KMS-11 (cell line): Measurements from ENCODE around the gene GRID1.

ENCODE experiments used
- H2AFZ ChIP-seq: fragments of 200-600 bp; sonication (generic); 2 replicates; pipeline ENCODE4 v1.6.1; 2016; ENCODE audit warnings: antibody characterized with exemption, mixed run types, low read depth
- H3K27ac ChIP-seq: fragments of 200-600 bp; sonication (generic); 2 replicates; pipeline ENCODE4 v1.6.1; 2016; ENCODE audit warnings: mild to moderate bottlenecking, mixed run types
- H3K27me3 ChIP-seq: fragments of 200-600 bp; sonication (generic); 2 replicates; pipeline ENCODE4 v1.6.1; 2017; ENCODE audit warnings: mild to moderate bottlenecking, low read depth, mixed run types, moderate library complexity; ENCODE audit not compliant: insufficient read depth
- H3K36me3 ChIP-seq: fragments of 200-600 bp; sonication (generic); 2 replicates; pipeline ENCODE4 v1.6.1; 2017; ENCODE audit warnings: mild to moderate bottlenecking, mixed run types; ENCODE audit not compliant: insufficient read depth
- H3K4me1 ChIP-seq: fragments of 200-600 bp; sonication (generic); 2 replicates; pipeline ENCODE4 v1.6.1; 2016; ENCODE audit warnings: mild to moderate bottlenecking, low read depth, mixed run types; ENCODE audit not compliant: poor library complexity, severe bottlenecking
- H3K4me2 ChIP-seq: fragments of 200-600 bp; sonication (generic); 2 replicates; pipeline ENCODE4 v1.7.0; 2016; ENCODE audit warnings: mild to moderate bottlenecking, mixed run types
- H3K4me3 ChIP-seq: fragments of 200-600 bp; sonication (generic); IDR thresholded peaks from 2 replicates; pipeline ENCODE4 v1.6.1; 2017; ENCODE audit warnings: low read depth, low read length, mixed read lengths; ENCODE audit not compliant: insufficient read depth
- H3K79me2 ChIP-seq: fragments of 200-600 bp; sonication (generic); 2 replicates; pipeline ENCODE4 v1.6.1; 2016; ENCODE audit warnings: low read depth, mixed run types; ENCODE audit not compliant: insufficient read depth
- H3K9ac ChIP-seq: fragments of 200-600 bp; sonication (generic); 2 replicates; pipeline ENCODE4 v1.6.1; 2016; ENCODE audit warnings: mild to moderate bottlenecking, mixed run types
- H4K20me1 ChIP-seq: fragments of 200-600 bp; sonication (generic); 2 replicates; pipeline ENCODE4 v1.6.1; 2016; ENCODE audit warnings: mild to moderate bottlenecking, mixed run types; ENCODE audit not compliant: insufficient read depth
- TF ChIP-seq, protein P1 (sequence below): fragments of 200-600 bp; sonication (generic); conservative IDR thresholded peaks from 2 replicates; pipeline ENCODE4 v1.6.1; 2017; ENCODE audit warnings: low read depth, mild to moderate bottlenecking, antibody characterized with exemption, low read length, moderate library complexity, mixed read lengths

Gene GRID1

DNA sequence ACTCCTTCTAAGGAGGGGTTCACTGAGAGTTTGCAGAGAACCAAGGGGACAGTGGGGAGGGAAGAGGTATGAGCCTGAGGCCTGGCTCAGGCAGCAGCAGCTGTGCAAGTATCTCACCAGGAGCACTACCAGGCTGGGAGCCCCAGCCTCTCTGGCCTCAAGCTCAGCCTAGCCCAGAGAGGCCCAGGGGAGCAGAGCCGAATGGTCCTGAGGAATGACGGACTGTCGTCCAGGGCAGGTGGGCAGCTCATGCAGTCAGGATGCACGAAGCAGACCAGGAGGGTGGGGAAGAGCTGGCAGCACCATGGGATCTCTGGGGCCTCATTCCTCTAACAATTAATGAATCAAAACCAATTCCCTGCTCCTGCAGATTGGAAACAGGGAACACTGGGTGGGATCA, 151.5 kb downstream of the GRID1 start:
- H3K4me1 ChIP-seq: no peaks in the 10 kb centered on the region
- no peak overlapping the region for H3K9ac ChIP-seq
- H3K36me3 ChIP-seq: no peaks in the 10 kb centered on the region
- TF ChIP-seq, protein P1, sequence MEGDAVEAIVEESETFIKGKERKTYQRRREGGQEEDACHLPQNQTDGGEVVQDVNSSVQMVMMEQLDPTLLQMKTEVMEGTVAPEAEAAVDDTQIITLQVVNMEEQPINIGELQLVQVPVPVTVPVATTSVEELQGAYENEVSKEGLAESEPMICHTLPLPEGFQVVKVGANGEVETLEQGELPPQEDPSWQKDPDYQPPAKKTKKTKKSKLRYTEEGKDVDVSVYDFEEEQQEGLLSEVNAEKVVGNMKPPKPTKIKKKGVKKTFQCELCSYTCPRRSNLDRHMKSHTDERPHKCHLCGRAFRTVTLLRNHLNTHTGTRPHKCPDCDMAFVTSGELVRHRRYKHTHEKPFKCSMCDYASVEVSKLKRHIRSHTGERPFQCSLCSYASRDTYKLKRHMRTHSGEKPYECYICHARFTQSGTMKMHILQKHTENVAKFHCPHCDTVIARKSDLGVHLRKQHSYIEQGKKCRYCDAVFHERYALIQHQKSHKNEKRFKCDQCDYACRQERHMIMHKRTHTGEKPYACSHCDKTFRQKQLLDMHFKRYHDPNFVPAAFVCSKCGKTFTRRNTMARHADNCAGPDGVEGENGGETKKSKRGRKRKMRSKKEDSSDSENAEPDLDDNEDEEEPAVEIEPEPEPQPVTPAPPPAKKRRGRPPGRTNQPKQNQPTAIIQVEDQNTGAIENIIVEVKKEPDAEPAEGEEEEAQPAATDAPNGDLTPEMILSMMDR: no peak
- no peak overlapping the region for H3K27ac ChIP-seq
- H4K20me1 ChIP-seq: no peaks in the 10 kb centered on the region
- H3K79me2 ChIP-seq: no peaks in the 10 kb centered on the region
- H3K4me3 ChIP-seq: no peak overlapping the region
- H2AFZ ChIP-seq: no peak overlapping the region
- no peaks in the 10 kb centered on the region for H3K27me3 ChIP-seq
- no peak overlapping the region for H3K4me2 ChIP-seq

DNA sequence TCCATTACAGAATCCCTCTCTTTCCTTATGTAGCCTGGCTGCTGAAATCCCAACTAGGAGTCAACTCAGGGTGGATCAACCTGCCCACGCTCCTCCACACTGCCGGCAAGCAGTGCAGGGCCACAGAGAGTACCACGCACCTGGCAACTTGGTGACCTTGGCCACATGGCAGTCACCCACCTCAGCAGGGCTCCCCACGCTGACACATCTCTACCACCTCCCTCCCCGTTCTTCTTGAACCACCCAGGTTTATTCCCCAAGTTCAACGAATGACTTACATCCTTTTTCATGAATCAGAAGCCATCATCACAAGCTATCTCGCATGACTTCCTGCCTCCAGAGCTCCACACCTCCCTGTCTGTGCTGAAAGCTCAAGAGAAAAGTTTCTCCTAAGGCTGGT, 153.4 kb downstream of the GRID1 start:
- Histone ChIP-seq H3K36me3 (no peaks in the 10 kb centered on the region), H3K27ac (no peak overlapping the region), H4K20me1 (no peaks in the 10 kb centered on the region), H3K79me2 (no peaks in the 10 kb centered on the region), H3K27me3 (no peaks in the 10 kb centered on the region), H3K9ac (no peak overlapping the region), H2AFZ (no peak overlapping the region), H3K4me1 (no peaks in the 10 kb centered on the region), H3K4me2 (no peak overlapping the region), H3K4me3 (no peak overlapping the region)
- TF ChIP-seq, protein P1: no peak

DNA sequence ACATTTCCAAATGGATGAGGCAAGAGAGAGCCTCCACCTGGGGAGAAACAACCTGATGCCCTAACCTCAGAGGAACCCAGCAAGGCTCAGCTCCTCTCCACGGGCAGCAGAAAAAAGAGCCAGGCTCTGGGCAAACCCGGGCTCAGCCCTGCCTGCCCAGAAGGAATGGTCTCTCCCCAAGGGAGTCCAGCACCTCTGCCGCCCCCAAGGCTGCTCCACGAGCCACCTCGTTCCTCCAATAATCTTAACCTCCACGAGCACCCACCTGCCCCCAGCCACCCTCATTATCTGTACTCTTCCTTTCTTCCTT, 154.2 kb downstream of the GRID1 start:
- Histone ChIP-seq H3K27ac (no peak overlapping the region), H3K79me2 (no peaks in the 10 kb centered on the region), H3K4me2 (no peak overlapping the region), H3K4me1 (no peaks in the 10 kb centered on the region), H3K4me3 (no peak overlapping the region), H3K9ac (no peak overlapping the region), H2AFZ (no peak overlapping the region), H3K27me3 (no peaks in the 10 kb centered on the region), H3K36me3 (no peaks in the 10 kb centered on the region), H4K20me1 (no peaks in the 10 kb centered on the region)
- TF ChIP-seq, protein P1: no peak

DNA sequence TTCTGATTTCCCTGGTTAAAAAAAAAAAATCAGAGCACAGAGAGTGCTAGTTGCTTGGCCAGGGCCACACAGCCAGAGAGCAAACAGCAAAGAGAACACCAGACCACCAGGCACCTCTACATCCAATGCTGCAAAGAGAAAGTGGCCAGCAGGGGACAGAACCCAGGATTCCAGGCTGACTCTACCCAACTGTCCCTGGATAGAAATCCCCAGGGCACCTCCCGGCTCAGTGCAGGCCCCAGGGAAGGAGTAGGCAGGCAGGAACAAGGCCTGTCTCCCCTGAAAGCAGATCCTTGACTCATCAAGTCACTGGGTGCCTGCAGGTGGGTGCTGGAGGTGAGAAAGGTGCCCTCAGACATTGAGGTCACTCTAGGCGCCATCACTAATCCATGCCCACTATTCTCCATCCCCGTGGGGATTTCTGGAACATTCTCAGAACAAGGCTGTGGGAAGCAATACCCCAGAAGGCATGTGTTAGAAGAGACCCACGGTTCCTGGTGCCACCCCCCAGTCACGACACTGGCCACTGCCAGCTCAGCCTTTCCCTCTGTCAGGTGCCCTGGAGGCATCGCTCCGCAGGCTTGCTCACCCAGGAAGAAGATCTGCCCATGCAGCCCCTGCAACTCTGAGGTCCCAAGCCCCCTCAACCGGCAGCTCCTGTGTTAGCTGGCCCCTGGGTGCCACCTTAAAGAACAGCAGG, 154.8 kb downstream of the GRID1 start:
- no peaks in the 10 kb centered on the region for H3K36me3 ChIP-seq
- no peak overlapping the region for H2AFZ ChIP-seq
- H3K4me3 ChIP-seq: no peak overlapping the region
- no peak overlapping the region for H3K27ac ChIP-seq
- TF ChIP-seq, protein P1: no peak
- H3K4me1 ChIP-seq: no peaks in the 10 kb centered on the region
- no peak overlapping the region for H3K9ac ChIP-seq
- H3K27me3 ChIP-seq: no peaks in the 10 kb centered on the region
- H3K79me2 ChIP-seq: no peaks in the 10 kb centered on the region
- H4K20me1 ChIP-seq: no peaks in the 10 kb centered on the region
- no peak overlapping the region for H3K4me2 ChIP-seq
